GDM1 (cell line): ENCODE results near the gene FMN2.

Experiments used
- DNase-seq: peaks from one replicate; lab custom pipeline; 2025; lab: John Stamatoyannopoulos, UW

Gene FMN2

GRCh38 chr1:240198376-240198775, 106.7 kb downstream of the FMN2 start:
- no peak for DNase-seq

GRCh38 chr1:240199758-240200645, 108.3 kb downstream of the FMN2 start:
- DNase-seq, result no peak

- no peak for DNase-seq
Measured at GRCh38 chr1:240201931-240202330, 110.2 kb downstream of the FMN2 start.

- no peak for DNase-seq
Measured at GRCh38 chr1:240207073-240207709, 115.5 kb downstream of the FMN2 start.

- DNase-seq, result no peak
Measured at GRCh38 chr1:240210026-240210425, 118.3 kb downstream of the FMN2 start.

GRCh38 chr1:240212556-240212955, 120.9 kb downstream of the FMN2 start:
- DNase-seq, result no peak

GRCh38 chr1:240217403-240217802, 125.7 kb downstream of the FMN2 start:
- DNase-seq, result no peak

- no peak for DNase-seq
Measured at GRCh38 chr1:240219104-240219503, 127.4 kb downstream of the FMN2 start.

- DNase-seq, result no peak
Measured at GRCh38 chr1:240226102-240226501, 134.4 kb downstream of the FMN2 start.

GRCh38 chr1:240230816-240231215, 139.1 kb downstream of the FMN2 start:
- no peak for DNase-seq

- no peak for DNase-seq
Measured at GRCh38 chr1:240232530-240232929, 140.8 kb downstream of the FMN2 start.

GRCh38 chr1:240234485-240235210, 143.0 kb downstream of the FMN2 start:
- no peak for DNase-seq

GRCh38 chr1:240235521-240236288, 144.0 kb downstream of the FMN2 start:
- no peak for DNase-seq

GRCh38 chr1:240237305-240237721, 145.6 kb downstream of the FMN2 start:
- DNase-seq, result no peak

GRCh38 chr1:240239309-240239708, 147.6 kb downstream of the FMN2 start:
- DNase-seq, result no peak

GRCh38 chr1:240241278-240241677, 149.6 kb downstream of the FMN2 start:
- no peak for DNase-seq

GRCh38 chr1:240242601-240243144, 151.0 kb downstream of the FMN2 start:
- DNase-seq, result no peak

- no peak for DNase-seq
Measured at GRCh38 chr1:240244968-240245628, 153.4 kb downstream of the FMN2 start.

GRCh38 chr1:240245629-240246020, 153.9 kb downstream of the FMN2 start:
- DNase-seq, result no peak

- DNase-seq, result no peak
Measured at GRCh38 chr1:240247899-240248298, 156.2 kb downstream of the FMN2 start.

GRCh38 chr1:240254006-240254405, 162.3 kb downstream of the FMN2 start:
- DNase-seq, result no peak
